HL-60/S4 treated with retinoic acid at 250 ng/mL for 4 days and 3 days (cell line): ENCODE data around the gene XPO1.
"Not testable (repeated sequence)": the region's sequence is repeated elsewhere in the genome, so short reads cannot be mapped to it uniquely, and the experiment has no call there.

Experiments used
- in situ Hi-C: fragments of 300-500 bp; cut with MboI; formaldehyde crosslinking; loops from 2 replicates; pipeline ENCODE4 v1.7.0; 2022; ENCODE audit warnings: low sequenced_read_pairs

XPO1 gene

DNA sequence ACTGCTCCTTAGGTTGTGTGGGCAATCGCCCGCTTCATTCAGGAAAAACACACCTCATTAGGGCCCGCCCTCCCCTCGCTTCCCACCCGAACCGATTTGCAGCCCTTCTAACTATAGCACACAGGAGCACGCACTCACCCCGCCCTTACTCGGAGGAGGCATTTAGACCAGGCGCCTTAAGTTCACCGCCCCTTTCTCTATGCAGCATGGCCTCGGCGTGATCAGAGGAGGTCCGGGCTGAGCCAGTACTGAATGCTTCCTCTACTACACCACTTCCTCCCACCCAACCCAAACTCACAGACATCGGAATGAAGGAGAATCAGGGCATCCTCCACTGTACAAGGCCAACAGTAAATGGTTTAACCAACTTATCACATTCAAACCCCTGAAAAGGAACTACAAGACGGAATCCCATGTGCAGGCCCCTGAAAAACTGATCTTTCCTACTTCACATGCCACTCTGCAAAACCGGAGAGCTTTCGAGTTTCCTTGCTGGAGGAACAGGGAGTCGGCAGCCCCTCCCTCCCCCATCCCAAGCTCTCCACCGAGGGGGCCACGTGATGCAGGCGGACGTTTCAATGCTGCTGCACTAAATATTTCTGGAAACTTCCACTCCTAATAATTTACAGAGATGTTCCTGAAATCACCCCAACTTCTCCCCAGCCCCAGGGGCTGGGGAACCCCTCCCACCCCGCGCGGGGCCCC is 1.4 kb downstream of the XPO1 start:
- in situ Hi-C loops: no loop called here

DNA sequence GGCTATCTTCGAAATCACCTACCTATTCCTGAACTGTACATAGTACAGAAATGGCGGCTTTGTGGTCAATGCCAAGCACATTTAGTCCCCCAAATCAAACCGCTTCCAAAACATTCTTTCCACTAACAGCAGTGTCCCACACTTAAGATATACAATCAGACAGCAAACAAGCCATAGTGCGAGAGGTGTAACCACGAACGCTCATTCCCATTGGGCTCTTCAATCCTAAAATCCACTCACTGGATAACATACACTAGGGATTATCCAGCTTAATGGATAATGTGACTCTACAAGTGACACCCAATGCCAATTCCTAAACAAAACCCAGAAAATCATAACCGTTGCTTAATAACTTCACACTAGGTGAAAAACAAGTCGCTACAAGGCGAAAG is 2.0 kb downstream of the XPO1 start:
- in situ Hi-C loops: no loop called here

DNA sequence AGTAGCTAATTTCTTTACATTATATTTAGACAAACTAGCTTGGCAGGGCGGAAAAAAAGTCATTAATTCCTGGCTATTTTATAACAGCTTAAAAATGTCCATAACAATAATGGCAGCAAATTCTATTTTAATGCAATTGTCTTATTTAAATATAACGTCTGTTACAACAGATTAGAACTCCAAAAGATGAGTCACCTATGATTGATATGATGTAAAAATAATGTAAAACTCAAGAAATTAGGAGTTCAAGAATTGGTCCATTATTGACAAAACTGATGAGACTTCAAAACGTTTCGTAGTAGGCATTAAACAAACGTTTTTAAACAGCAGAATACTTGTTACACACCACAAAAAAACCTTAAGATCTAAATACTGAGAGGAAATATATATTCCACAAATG is 2.7 kb downstream of the XPO1 start:
- in situ Hi-C loops: no loop called here

DNA sequence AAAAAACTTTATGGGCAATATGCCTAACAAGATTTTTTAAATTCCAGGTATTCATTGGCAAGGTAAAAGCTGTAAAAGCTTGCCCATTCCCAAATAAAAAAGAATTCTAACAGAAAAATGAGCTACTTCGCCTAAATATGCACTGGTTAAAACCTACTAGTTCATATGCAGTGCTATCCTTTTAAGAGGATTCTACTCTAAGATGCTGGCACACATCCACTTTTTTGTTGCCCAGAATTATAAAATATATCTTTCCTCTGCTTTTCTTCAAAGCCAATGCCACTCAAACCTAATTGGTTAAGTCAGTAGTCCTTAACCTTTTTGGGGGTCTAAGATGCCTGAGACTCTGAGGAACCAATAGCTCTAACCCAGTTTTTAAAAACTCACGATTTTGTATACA is 3.2 kb downstream of the XPO1 start:
- in situ Hi-C loops: no loop called here

DNA sequence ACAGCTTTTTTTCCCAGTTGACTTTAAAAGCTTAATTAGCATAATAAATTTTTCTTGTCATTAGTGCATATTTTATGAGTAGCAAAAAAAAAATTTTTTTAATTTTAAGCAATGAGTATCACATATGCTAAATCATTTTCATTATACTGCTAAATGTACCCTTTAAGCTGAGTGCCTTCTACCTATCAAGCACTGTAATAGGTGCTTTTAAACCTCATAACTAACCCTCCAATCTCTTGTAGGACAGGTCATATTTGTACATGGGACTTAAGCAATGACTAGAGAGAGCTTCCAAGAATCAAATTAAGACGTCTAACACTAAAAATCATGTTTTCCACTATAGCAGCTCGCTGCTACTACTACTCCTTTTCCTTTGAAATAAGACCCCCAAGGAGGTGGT is 7.4 kb downstream of the XPO1 start:
- in situ Hi-C loops: no loop called here

DNA sequence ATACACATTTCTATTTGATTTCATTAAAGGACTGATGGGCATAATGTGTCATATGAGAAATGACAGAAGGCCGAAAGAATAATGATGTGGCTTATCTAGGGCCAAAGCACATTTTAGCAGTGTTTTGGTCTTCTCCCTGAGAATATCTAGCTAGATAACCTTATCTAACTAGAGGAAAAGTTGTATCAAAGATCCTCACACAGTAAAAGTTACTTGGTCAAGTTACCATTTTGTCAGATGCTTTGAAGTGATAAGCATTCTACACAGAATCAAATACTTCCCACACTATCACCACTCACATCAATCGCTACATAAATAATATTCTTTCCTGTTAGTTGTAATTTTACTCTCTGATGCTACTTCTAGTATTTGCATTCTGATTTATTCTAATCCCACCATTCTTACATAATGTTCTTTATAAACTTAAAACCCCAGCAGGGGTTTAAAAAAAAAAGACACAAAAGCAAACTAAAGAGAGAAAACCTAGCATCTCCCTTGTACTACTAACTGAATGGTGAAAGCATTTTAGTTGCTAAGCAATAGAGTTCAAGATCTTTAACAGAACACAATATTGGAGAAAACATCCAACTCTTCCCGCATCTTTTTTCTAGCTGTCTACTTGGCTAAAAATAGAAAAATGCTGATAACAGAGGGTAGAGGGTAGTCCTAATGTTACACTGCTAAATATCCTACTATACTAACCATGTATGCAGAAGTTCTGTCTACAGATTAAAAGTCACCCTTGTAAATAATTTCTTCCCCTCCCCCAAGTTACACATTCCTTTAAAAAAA is 8.0 kb downstream of the XPO1 start:
- in situ Hi-C loops: no loop called here

DNA sequence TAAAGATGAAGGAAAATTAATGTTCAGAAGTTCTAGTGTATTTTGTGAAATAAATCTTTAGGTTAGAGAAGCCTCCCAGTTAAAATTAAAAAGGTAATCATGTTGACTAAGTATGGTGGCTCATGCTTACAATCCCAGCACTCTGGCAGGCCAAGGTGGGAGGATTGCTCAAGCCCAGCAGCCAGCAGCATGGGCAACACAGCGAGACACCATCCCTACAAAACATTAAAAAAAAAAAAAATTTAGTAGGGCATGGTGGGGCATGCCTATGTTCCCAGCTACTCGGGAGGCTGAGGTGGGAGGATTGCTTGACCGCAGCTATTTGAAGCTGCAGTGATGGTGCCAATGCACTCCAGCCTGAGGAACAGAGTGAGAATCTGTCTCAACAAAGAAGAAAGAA is 17.9 kb downstream of the XPO1 start:
- in situ Hi-C loops: no loop called here

DNA sequence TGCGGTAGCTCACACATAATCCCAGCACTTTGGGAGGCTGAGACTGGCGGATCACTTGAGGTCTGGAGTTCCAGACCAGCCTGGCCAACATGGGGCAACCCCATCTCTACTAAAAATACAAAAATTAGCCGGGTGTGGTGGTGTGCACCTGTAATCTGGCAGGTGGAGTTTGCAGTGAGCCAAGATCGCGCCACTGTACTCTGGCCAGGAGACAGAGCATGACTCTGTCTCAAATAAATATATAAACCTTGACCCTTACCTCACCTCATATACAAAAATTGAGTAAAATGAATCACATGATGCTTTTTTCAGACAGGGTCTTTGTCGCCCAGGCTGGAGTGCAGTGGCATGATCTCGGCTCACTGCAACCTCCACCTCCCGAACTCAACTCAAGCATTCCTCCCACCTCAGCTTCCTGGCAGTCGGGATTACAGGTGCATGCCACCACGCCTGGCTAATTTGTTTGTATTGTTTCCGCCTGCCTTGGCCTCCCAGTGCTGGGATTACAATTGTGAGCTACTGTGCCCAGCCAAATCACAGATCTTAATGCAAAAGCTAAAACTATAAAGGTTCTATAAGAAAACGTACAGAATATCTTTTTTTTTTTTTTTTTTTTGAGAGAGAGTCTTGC is 25.3 kb downstream of the XPO1 start:
- in situ Hi-C loops: no loop called here

DNA sequence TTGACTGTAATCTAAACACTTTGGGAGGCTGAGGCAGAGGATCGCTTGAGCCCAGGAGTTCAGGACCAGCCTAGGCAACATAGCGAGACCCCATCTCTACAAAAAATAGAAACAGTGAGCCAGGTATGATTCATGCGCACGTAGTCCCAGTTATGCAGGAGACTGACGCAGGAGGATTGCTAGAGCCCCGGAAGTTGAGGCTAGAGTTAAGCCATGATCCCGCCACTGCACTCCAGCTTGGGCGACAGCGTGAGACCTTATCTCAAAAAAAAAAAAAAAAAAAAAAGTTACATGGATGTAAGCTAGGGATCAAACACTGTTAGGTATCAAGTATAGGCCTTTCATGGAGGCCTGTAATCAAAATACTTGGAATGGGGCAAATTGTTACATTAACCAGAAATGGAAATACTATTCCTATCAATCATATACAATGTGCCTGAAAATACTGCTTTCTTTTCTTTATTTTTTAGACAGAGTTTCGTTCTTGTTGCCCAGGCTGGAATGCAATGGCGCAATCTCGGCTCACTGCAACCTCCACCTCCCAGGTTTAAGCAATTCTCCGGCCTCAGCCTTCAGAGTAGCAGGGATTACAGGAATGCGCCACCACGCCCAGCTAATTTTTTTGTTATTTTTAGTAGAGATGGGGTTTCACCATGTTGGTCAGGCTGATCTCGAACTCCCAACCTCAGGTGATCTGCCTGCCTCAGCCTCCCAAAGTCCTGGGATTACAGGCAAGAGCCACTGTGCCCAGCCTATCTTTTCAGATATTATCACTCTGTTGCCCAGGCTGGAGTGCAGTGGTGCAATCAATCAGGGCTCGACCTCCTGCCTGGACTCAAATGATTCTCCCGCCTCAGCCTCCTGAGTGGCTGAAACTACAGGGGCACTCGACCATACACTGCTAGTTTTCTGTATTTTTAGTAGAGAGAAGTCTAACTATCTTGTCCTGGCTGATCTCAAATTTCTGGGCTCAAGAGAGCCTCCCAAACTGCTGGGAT is 27.2 kb downstream of the XPO1 start:
- in situ Hi-C loops: no loop called here

DNA sequence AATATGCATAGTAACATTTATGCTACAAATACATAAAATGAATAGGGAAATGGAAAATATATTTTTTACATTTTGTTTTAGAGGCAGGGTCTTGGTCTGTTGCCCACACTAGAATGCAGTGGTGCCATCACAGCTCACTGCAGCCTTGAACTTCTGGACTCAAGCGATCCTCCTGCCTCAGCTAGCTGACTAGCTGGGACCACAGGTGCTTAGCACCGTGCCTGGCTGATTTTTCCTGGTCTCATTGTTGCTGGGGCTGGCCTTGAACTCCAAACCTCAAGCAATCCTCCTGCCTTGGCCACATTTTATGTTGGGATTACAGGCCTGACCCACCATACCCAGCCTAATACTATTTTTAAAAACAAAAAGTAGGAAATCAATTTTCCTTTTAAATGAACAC is 33.2 kb downstream of the XPO1 start:
- in situ Hi-C loops: no loop called here

DNA sequence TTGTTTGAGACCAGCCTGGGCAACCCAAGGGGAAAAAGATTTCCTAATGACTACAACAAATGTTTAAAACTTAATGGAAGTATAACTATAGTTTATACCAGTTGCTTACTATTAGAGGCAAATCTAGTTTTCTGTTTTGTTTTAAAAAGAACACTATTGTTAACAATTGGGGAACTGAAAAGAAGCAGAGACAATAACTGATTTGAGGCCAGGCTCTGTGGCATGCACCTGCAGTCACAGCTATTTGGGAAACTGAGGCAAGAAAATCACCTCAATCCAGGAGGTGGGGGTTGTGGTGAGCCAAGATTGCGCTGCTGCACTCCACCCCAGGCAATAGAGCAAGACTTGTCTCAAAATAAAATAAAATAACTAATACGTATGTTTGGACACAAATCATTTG is 39.1 kb downstream of the XPO1 start:
- in situ Hi-C loops: no loop called here

DNA sequence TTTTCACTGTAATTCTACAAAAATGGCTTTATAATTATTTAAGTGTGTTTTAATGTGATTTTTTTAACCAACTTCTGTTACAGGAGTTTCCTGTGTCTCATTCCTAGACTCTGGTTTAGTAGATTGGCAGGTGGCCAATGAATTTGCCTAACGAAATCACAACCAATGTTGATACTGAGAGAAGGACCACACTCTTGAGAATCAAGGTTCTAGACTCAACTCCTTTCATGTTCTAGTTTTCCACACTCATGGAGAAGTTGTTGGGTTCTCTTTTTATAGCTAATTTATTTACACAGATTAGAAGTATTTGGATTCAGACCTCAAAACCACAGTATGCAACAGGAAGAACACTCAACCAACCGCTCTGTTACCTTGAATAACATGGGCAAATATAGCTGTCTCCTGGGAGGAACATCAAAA is 44.6 kb downstream of the XPO1 start:
- in situ Hi-C loops: no loop called here

DNA sequence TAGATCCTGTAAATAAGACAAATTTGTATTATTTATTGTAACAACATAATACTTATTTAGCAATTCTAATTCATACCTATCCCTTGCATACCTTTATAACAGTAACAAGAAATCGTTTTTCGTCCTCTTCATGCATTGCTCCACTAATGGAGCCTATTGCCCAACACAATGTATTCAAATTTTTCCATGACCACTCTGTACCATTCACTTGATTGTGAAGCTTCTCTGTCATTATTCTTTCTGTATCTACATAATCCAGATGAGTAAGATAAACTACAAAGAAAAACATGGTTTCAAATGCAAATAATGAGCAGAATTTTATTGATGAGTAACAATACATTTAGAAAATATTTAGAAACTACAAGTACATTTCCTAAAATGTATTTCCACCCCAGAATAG is 45.7 kb downstream of the XPO1 start:
- in situ Hi-C loops: no loop called here

DNA sequence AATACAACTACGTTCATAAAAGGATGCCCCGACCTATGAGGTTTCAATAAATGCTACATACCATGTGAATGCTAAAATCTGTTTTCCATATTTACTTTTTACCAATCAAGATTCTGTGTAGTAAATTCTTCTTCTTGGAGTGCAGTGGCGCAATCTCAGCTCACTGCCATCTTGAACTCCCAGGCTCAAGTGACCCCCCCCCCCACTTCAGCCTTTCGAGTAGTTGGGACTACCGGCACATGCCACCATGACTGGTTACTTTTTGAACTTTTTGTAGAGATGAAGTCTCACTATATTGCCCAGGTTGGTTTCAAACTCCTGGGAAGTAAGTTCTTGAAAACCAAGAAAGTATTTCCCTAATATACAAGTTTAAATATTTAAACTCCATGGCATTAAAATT is 52.9 kb downstream of the XPO1 start:
- in situ Hi-C loops: no loop called here

DNA sequence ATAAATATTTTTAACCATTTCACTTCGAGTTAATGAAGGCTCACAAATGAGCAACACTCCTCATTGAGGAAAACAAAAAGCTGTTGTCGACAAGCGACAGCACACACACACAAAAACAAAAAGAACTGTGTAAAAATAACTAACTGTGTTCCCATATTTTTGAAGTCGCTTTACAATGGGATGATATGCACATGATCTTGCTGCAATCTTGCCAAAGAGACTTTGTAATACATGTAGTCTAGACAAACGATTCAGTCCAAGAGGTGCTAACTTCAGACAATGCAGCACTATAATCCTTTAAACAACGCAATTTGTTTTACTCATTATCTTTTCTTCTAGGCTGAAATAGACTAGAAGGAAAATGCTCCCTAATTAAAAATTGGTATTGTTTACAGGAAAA is 60.1 kb downstream of the XPO1 start:
- in situ Hi-C loops: no loop called here

DNA sequence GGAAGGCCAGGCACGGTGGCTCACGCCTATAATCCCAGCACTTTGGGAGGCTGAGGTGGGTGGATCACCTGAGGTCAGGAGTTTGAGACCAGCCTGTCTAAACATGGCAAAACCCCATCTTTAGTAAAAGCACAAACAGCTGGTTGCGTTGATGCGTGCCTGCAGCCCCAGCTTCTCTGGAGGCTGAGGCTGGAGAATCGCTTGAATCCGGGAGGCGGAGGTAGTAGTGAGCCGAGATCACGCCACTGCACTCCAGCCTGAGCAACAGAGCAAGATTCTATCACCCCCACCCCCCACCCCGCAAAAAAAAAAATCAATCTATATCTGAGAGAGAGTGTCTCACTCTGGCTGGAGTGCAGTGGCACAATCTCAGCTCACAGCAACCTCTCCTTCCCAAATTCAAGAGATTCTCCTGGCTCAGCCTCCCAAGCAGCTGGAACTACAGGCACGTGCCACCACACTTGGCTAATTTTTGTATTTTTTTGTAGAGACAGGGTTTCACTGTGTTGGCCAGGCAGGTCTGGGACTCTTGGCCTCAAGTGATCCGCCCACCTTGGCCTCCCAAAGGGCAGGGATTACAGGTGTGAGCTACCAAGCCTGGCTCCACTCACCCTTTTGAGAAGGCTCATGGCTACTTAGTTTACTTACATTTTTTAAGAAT is 61.1 kb downstream of the XPO1 start:
- in situ Hi-C loops: not testable (repeated sequence)

DNA sequence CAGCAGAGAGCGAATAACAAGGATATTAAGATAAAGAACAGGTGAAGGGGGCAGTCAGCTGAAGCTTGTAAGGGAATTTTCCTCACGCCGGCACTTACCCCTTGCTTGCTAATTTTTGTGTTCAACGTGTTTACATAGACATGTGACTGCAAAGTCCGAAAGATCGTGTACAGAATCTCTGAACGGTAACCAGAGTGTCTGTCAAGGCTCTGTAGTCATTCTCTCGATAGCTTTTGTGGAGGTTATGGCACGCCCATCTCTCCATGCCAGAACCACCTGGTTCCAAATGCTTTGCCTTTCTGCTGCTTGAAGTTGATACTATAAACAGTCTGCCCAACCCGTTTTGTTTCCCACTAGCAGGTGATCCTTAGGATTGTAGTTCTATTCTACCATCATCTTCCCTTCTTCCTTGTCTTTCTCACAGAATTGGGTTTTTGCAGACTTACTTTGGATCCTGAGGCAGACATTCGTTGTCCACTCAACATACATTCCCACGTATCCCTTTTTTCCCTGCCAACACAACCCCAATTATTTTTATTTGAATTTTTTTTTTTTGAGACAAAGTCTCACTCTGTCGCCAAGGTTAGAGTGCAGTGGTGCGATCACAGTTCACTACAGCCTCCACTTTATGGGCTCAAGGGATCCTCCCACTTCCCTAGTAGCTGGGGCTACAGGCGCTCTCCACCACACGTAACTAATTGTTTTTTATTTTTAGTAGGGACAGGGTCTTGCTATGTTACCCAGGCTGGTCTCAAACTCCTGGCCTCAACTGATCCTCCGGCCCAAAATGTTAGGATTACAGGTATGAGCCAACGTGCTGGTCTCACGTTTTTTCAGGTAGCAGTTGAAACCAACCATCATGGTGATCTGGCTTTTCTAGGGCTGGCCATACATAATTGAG is 66.0 kb downstream of the XPO1 start:
- in situ Hi-C loops: no loop called here

DNA sequence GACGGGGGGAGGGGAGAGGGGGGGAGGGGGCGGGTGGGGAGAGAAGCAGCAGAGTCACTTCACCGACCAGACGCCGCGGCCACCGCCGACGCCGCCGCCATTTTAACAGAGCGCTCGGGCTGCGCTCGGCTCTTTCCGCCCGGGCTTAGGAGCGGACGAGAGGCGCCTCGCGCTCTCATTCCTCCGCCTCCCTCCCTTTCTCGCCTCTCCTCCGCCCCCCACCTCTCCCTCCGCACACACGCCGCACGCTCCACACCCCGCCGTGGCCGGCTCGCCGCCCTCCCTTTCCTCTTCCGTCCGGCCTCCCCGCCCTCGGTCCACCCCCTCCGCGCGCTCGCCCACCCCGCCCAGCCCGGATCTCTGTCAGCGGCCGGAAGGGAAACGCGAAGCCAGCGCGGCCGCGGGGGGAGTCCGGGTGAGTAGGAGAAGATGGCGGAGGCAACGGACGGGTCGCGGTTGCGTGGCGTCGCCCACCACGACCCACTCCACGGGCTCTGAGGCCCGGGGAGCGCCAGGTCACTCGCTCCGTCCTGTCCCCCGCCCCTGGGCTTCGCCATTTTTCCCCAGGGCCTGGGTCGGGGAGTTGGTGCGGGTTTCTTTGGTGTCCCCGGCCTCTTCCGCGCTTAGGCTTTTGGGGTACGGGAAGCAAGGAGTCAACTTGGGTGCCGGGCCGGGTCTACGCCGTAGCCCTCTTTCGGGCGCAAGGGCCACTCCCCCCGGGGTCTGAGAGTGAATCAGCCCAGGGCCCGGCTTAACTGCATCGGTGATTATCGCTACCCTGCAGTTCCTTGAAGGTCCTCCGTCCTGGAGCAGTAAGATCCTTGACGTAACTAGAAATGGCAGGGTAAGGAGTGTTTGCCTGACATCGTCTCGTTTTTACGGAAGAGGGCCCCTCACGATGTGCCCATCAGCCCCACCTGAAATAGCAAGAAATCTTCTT is 66.9 kb downstream of the XPO1 start, which contains the start of gene USP34:
Gene USP34 (minus strand): TSS at position 123 of the 940 bp plus-strand sequence. CDS start 395 bp downstream, outside the sequence.
- in situ Hi-C loops: no loop called here
